K562 (cell line): ENCODE results near the gene TEX22. TPM values are rescaled to one million over a fixed set of nuclear protein-coding genes. Genes with fewer than 3 reads are reported as not detected.
A peak's percentile ranks its signal among the peaks of the same experiment; 100 is the strongest.

Source experiments
- DIDO1 ChIP-seq: fragments of 450-650 bp; IDR thresholded peaks from 2 replicates; pipeline ENCODE4 v1.6.1; 2016; ENCODE audit warnings: low read depth, missing biosample characterization, missing genetic modification characterization
- E2F3 ChIP-seq: fragments of 250-450 bp; sonication (Bioruptor Pico); IDR thresholded peaks from 2 replicates; pipeline ENCODE4 v1.4.0; 2020; ENCODE audit warnings: mild to moderate bottlenecking
- E2F6 ChIP-seq, 2 experiments: IDR thresholded peaks; 2 replicates each; pipeline ENCODE4 v1.6.1; 2011; ENCODE audit warnings: borderline replicate concordance in 1 of 2, control low read depth in 1 of 2, low read depth in 1 of 2, low read length in 1 of 2, mild to moderate bottlenecking in 1 of 2, mixed read lengths in 1 of 2, moderate library complexity in 1 of 2; ENCODE audit not compliant: insufficient read depth in 1 of 2, insufficient read length in 1 of 2, poor library complexity in 1 of 2, severe bottlenecking in 1 of 2; ENCODE audit errors: extremely low read depth in 1 of 2
- FOXK1 ChIP-seq: sonication (generic); formaldehyde crosslinking; IDR thresholded peaks from 2 replicates; pipeline ENCODE4 v1.8.0; 2022; ENCODE audit warnings: missing genetic modification reagents, mild to moderate bottlenecking, borderline replicate concordance
- GTF2E2 ChIP-seq: fragments of 200-800 bp; sonication (Bioruptor generic); IDR thresholded peaks from 2 replicates; pipeline ENCODE4 v1.6.1; 2016; ENCODE audit warnings: missing genetic modification characterization, missing compliant biosample characterization
- HCFC1 ChIP-seq: IDR thresholded peaks from 2 replicates; pipeline ENCODE4 v1.6.1; 2012; ENCODE audit warnings: low read depth, low read length, improper control_type of control experiment
- POU5F1 ChIP-seq: fragments of 150-350 bp; IDR thresholded peaks from 2 replicates; pipeline ENCODE4 v1.6.1; 2014; ENCODE audit warnings: borderline replicate concordance, low read length, low read depth, mild to moderate bottlenecking; ENCODE audit not compliant: partially characterized antibody
- SETDB1 ChIP-seq: IDR thresholded peaks from one replicate; pipeline ENCODE4 v1.6.1; 2012; ENCODE audit warnings: low read length, control low read depth, inconsistent platforms
- SIN3A ChIP-seq, 2 experiments: fragments of 150-350 bp in 1 of 2; IDR thresholded peaks; 2 replicates each; pipeline ENCODE4 v1.6.1; 2011 to 2016; ENCODE audit warnings: borderline replicate concordance in 2 of 2, low read depth in 2 of 2, low read length in 2 of 2, mild to moderate bottlenecking in 2 of 2, moderate library complexity in 2 of 2; ENCODE audit not compliant: control insufficient read depth in 1 of 2
- SMARCA4 ChIP-seq: fragments of 450-650 bp; IDR thresholded peaks from 2 replicates; pipeline ENCODE4 v1.6.1; 2016
- SOX6 ChIP-seq: fragments of 450-650 bp; IDR thresholded peaks from 2 replicates; pipeline ENCODE4 v1.6.1; 2014; ENCODE audit warnings: mild to moderate bottlenecking
- STAT5A ChIP-seq: IDR thresholded peaks from 2 replicates; pipeline ENCODE4 v1.6.1; 2012; ENCODE audit warnings: low read length, inconsistent platforms, borderline replicate concordance
- TCF7L2 ChIP-seq: fragments of 150-350 bp; IDR thresholded peaks from 2 replicates; pipeline ENCODE4 v1.6.1; 2016; ENCODE audit warnings: low read depth, mild to moderate bottlenecking, low read length, moderate library complexity
- ZBED1 ChIP-seq: IDR thresholded peaks from 2 replicates; pipeline ENCODE4 v1.6.1; 2014
- ZBTB8A ChIP-seq: fragments of 450-650 bp; IDR thresholded peaks from 2 replicates; pipeline ENCODE4 v1.6.1; 2018; ENCODE audit warnings: mild to moderate bottlenecking, moderate library complexity; ENCODE audit not compliant: partially characterized antibody
- ZNF24 ChIP-seq: fragments of 450-650 bp; IDR thresholded peaks from 2 replicates; pipeline ENCODE4 v1.6.1; 2016
- ZNF583 ChIP-seq: fragments of 250-450 bp; sonication (Bioruptor Pico); IDR thresholded peaks from 2 replicates; pipeline ENCODE4 v1.4.0; 2020
- ZNF586 ChIP-seq: fragments of 450-650 bp; formaldehyde crosslinking; conservative IDR thresholded peaks from 2 replicates; pipeline ENCODE4 v1.4.0; 2020; ENCODE audit warnings: mild to moderate bottlenecking, moderate library complexity
- ZNF699 ChIP-seq: fragments of 250-450 bp; sonication (Bioruptor Pico); IDR thresholded peaks from 2 replicates; pipeline ENCODE4 v1.8.0; 2021; ENCODE audit warnings: mild to moderate bottlenecking, moderate library complexity; ENCODE audit not compliant: insufficient replicate concordance
- ZNF79 ChIP-seq: fragments of 250-450 bp; sonication (Bioruptor Pico); IDR thresholded peaks from 2 replicates; pipeline ENCODE4 v1.4.0; 2020; ENCODE audit warnings: low read depth, mild to moderate bottlenecking, moderate library complexity
- polyA plus RNA-seq, 8 experiments: library from polyadenylated mRNA; depleted of rRNA in 4 of 8; stranded (reverse) in 5 of 8; unstranded in 3 of 8; fragments of >200 nt; fragmentation: Nextera tagmentation in 2 of 8; fragmentation: Illumina TruSeq in 1 of 8; extraction: Ambion mirVana in 2 of 8; extraction: Trizol in 1 of 8; gene quantifications; 2 replicates each; pipeline versions ENCODE4 v1.2.1 to v1.2.3, GENCODE V29; 2011 to 2014; ENCODE audit warnings: inconsistent platforms in 1 of 8, missing spikeins in 1 of 8
- total RNA-seq, 7 experiments: library from RNA; depleted of rRNA in 6 of 7; stranded (reverse); fragments of >200 nt in 6 of 7; fragmentation: Illumina TruSeq in 2 of 7; extraction: Trizol in 2 of 7; gene quantifications; 2 replicates each; pipeline versions ENCODE4 v1.2.1 to v1.2.3, GENCODE V29; 2011 to 2021; ENCODE audit warnings: low replicate concordance in 1 of 7
- TF ChIP-seq, protein P1 (sequence below), 2 experiments: fragments of 450-650 bp; formaldehyde crosslinking in 1 of 2; IDR thresholded peaks; 2 replicates each; pipeline versions ENCODE4 v1.4.0 to v1.6.1; 2014 to 2020; ENCODE audit warnings: mild to moderate bottlenecking in 2 of 2, borderline replicate concordance in 1 of 2, low read depth in 1 of 2

TEX22 gene
- total and polyA plus RNA-seq, 9 of the 15 experiments (the other 6 are each of a cell fraction or from before 2014, with no cell fraction given) = 0.04 to 1.7 (median 0.23) TPM; not detected in 2

GRCh38 chr14:105398044-105398725, at the start of gene TEX22 (continued):
- TF ChIP-seq SOX6 (peak; percentile 77), ZNF586 (no peak), TCF7L2 (no peak), SETDB1 (no peak), E2F6 (IDR thresholded peaks at IDR 0.05; ENCODE audit: borderline replicate concordance in 1 of 2, extremely low read depth in 1 of 2, insufficient read depth in 1 of 2, insufficient read length in 1 of 2, low read depth in 1 of 2, low read length in 1 of 2, poor library complexity in 1 of 2, severe bottlenecking in 1 of 2) (peak; percentile 93 to 99), POU5F1 (no peak), ZBED1 (no peak), FOXK1 (no peak), SMARCA4 (no peak), GTF2E2 (tag) (no peak), STAT5A (no peak), ZNF583 (no peak), SIN3A (IDR thresholded peaks at IDR 0.05; ENCODE audit: borderline replicate concordance in 2 of 2, control insufficient read depth in 1 of 2, low read depth in 2 of 2, low read length in 2 of 2) (no peak), E2F3 (CRISPR knock-in tag) (peak; percentile 76), ZNF79 (CRISPR knock-in tag) (no peak), DIDO1 (no peak), HCFC1 (peak; percentile 38), ZNF24 (no peak), ZNF699 (no peak), ZBTB8A (no peak)
- TF ChIP-seq, protein P1, sequence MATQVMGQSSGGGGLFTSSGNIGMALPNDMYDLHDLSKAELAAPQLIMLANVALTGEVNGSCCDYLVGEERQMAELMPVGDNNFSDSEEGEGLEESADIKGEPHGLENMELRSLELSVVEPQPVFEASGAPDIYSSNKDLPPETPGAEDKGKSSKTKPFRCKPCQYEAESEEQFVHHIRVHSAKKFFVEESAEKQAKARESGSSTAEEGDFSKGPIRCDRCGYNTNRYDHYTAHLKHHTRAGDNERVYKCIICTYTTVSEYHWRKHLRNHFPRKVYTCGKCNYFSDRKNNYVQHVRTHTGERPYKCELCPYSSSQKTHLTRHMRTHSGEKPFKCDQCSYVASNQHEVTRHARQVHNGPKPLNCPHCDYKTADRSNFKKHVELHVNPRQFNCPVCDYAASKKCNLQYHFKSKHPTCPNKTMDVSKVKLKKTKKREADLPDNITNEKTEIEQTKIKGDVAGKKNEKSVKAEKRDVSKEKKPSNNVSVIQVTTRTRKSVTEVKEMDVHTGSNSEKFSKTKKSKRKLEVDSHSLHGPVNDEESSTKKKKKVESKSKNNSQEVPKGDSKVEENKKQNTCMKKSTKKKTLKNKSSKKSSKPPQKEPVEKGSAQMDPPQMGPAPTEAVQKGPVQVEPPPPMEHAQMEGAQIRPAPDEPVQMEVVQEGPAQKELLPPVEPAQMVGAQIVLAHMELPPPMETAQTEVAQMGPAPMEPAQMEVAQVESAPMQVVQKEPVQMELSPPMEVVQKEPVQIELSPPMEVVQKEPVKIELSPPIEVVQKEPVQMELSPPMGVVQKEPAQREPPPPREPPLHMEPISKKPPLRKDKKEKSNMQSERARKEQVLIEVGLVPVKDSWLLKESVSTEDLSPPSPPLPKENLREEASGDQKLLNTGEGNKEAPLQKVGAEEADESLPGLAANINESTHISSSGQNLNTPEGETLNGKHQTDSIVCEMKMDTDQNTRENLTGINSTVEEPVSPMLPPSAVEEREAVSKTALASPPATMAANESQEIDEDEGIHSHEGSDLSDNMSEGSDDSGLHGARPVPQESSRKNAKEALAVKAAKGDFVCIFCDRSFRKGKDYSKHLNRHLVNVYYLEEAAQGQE (IDR thresholded peaks at IDR 0.05; ENCODE audit: borderline replicate concordance) = peak; percentile 19; the same call in 1 of the 2 replicates
- TF ChIP-seq, protein P1 (CRISPR knock-in tag; IDR thresholded peaks at IDR 0.05; ENCODE audit: low read depth) = no peak
